Measurements from ENCODE around the gene RPTOR.
A peak's percentile ranks its signal among the peaks of the same experiment; 100 is the strongest.

Gene RPTOR

DNA sequence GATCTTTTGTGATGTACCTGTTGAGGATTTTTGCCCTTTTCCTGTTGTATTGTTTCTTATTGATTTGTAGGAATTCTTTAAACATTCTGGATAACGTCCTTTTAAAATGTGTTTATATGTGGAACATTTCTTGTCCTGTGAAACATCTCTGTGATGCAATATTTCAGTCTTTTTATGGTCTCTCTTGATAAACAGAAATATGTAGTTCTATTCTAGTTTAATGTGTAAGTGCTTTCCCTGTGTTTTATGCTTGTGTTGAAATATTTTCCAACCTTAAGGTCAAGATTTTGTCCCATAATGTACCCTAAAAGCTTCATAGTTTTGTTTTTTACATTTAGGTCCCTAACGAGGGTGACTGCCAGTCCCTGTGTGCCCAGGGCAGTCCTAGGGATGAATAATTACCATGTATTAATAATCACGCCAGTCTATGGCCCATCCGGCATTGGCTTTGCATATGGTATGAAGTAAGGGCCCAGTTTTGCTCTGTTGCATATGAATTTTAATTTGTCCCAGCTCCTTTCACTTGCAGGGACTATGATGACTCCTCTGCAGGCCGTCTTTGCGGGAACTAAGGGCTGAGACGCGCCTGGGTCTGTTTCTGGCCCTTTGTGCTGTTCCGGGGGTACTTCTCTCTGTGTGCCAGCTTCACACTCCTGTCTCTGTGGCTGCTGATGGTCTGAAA, 44.2 kb downstream of the RPTOR start:
- no peak for DNase-seq (ENCODE audit: low read depth)

DNA sequence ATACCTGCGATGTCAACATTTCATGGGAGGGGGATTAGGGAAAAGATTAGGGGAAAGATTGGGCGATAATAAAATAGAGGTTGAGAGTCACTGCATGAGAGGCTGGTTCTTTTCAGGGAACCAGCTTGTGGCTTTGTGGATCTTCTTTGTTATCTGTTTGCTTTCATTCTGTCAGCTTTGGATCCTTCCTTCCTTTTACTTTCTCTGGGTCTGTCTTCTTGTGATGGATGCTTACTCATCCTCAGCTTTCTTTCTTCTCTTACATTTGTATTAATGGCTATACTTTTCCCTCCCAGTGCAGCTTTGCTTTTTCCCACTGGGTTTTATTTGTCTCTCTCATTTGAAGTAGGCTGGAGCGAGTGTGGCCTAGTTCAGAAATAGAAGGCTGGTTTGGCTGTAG, 47.1 kb downstream of the RPTOR start:
- no peak for DNase-seq (ENCODE audit: low read depth)

DNA sequence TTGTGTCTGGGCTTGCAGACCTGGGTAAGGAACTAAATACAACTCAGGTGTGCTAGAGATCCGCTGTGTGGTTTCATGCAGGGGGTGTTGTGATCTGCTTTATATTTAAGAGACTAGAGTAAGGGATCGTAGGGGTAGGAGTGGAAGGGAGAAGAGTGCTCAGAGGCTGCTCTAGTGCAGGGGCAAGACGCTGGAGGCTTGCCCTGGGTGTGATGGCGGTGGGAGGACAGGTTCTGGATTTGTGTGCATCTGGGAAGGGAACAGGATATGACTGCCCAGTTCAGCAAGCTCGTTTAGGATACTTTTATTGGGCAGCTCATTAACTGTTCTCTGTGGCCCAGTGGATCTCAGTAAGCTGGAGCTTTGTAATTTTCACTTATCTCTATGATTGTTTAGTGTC, 47.6 kb downstream of the RPTOR start:
- no peak for DNase-seq (ENCODE audit: low read depth)

DNA sequence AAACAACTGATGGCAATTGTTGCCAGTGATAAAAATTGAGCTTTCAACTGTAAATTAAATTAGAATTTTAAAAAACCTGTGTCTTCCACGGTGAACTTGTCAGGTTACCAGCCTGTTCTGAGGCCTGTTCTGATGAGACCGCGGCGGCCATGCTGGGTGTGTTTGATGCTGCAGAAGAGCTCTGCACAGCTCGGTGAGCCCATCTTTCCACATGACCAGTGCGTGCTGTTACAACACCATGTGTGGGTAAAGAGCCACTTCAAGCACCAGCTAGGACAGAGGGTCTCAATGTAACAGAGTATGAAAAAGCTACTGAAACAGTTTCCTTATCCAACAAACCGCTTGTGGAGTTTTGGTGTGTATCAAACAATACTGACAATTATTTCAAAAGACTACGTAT, 48.5 kb downstream of the RPTOR start:
- no peak for DNase-seq (ENCODE audit: low read depth)

DNA sequence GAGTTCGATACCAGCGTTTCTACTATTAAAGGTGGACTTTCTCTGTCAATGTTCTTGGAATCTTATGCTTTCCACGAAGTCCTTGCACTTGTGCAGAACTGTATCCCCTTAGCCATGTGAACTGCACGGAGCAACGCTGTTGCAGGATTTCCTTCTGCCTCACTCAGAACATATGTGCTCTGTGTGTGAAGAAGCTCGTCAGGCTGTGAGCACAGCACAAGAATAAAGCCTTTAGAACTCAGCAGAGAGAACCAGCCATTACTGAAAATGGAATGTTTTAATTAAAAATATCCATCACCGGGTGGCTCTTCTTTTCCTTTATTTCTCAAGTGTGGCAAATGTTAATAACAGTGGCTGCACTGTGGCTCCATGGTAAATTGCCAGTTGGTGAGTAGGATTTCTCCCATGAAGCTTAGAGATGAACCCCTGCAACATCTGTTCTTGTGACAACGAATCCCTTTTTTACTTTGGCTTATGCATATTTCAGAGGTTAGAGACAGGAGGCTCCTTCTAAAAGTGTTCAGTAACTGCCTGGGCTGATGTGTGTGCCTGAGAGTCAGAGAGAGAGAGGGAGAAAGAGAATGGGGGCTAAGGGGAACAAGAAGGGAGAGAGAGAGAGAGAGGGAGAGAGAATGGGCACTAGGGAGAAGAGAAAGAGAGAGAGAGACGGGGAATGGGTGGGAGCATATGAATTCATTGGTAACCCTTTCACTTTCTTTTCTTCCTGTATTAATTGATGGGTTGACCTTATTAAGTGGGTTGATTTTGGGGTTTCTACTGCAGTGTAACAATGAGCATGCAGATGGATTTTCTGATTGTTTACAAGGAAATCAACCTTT, 50.0 kb downstream of the RPTOR start:
- no peak for DNase-seq (ENCODE audit: low read depth)

DNA sequence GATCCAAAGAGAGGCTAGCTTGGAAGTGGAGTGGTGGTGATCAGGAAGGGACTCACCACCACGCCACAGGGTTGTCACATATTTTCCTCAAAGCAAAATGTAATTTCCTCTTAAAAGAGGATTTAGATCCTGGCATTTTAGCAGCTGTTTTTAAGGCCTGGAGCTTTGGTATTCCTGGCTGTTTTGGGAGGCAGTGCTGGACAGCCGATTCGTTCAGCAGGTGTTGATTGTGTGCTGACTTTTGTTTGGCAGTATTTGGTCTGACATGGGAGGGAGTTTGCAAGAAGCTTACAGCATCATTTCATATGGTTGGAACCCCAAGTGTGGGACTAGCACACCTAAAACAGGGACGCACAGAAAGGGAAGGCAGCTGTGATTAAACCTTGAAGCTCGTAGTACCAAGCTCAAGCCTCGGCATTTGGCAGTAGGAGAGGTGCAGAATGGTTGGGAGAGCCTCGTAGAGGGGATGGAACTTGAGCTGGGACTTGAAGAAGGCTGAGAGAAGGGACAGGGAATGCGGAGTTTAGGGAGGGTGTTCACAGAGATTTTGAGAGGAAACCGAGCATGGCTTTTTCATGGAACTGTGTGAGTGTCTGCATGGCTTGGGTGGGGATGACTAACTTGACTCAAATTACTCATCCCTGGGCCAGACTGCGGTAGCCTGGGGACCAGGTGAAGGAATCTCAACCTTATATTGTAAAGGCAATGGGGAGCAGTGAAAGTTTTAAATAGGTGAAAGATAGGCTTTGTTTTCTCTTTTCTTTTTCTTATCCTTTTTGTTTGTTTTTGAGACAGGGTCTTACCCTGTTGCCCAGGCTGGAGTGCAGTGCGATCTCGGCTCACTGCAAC, 52.3 kb downstream of the RPTOR start:
- no peak for DNase-seq (ENCODE audit: low read depth)

DNA sequence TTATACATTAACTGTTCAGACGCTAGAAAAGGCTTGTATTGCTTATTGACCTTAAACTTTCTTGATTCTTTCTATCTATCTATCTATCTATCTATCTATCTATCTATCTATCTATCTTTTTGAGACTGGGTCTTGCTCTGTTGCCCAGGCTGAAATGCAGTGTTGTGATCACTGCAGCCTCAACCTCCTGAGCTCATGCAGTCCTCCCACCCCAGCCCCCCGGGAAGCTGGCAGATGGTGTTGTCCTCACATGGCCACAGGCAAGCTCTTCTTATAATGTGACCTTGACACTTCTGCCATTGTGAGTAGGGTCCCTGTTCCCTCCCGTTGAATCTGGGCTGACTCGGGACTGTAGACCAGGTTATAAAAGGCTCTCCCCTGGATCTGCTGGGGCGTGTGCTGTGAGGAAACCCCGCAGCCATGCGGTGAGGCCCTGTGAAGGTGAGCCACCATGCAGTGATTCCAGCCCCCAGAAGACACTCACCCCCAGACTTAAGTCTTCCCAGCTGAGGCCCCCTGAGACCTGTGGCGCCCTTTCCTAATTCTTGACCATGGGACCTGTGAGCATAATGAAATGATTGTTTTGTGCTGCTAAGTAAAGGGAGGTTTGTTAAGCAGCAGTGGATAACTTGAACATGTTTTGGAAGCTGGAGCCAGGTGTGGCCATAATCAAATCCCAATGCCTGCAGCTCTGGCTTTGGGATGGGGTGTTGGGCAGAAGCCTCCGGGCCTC, 54.3 kb downstream of the RPTOR start:
- DNase-seq (ENCODE audit: low read depth) = no peak

DNA sequence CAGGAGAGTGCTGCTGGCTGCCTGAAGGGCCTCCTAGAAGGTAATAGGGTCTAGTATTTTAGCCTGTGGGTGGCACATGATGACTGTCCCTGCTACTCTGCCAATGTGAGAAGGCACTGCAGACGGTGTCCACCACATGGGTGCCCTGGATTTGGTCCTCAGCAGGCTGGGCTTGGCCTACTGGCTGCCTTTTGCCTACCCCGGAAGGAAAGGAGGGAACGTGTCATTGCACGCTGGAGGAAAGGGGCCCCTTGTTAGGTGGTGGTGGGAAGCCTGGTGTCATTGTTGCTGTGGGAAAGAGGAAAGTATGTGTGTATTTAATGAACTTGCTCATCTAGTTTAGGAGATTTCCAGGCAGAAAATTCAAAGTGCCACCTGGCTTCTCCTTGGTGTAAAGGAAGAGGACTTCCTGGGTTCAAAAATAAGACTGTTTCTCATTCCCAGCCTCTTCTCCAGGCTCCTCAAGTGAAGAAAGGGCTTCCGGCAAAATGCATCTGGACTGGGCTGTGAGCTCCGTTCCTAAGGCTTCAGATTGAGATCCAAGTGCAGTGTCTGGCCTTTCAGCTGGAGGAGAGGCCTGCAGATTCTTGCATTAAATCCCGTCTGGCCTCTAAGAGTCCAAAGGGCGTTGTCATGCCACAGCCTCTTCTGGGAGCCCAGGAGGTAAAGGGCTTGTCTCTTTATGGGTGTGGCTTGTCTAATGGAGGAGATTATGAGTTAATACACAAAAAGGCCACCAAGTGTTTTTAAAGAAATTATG, 55.1 kb downstream of the RPTOR start:
- DNase-seq (ENCODE audit: low read depth) = peak; percentile 15

DNA sequence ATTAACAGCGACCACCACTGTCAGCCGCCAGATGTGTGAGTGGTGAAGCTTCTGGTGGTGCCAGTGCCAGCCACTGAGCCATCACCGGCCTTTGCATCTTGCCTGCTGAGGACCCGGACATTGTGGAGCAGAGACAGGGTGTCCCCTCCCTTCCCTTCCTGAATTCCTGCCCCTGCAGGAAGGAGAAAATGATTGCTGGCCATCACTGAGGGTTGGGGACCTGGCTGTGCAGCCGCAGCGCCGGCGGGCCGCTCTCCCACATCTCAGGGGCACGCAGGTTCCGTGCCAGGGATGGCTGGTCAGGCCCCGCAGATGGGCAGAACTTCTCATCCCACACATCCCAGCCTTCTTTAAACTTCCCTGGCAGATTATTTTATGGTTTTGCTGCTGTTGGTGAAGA, 56.5 kb downstream of the RPTOR start:
- DNase-seq (ENCODE audit: low read depth) = no peak

DNA sequence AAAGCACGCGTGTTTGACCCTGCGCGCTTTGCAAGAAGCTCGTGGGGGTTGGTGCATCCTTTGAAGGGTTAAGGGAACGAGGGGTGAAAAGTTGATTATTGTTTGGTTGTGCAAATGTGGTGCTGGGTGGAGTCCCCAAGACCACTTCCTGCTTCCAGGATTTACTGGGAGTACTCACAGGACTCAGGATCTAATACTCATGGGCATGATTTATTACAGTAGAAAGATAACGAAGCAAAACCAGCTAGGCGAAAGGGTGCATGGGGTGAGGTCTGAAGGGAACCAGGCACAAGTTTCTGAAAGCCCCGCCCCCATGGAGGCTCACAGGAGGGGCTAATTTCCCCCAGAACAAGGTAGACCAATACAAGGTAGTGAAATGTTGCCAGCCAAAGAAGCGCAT, 58.8 kb downstream of the RPTOR start:
- no peak for DNase-seq (ENCODE audit: low read depth)

DNA sequence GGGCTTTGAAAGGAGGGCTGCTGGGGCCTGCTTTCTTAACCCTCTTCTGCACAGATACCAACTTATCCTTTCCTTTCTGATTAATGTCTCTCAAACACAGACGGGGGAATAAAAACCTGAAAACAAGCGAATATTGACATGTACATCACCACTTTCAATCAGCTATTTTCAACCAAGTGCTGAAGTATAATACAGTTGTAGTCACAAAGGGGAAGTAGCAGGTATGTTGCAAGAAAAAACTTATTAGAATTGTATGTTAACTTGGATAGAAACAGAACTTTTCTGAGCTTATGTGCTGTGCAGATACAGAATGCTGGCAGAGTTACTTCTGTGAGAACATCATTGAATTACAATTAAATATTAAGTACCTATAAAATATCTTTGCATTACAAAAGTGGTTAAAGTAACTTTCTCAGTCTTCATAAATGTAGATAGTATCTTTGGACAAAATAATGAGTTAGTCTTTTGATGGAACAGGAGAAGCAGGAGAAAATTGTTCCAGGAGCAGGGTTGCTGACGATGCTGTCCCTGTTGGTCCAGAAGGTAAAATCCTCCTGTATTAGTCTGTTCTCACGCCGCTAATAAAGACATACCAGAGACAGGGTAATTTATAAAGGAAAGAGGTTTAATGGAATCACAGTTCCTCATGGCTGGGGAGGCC, 59.5 kb downstream of the RPTOR start:
- DNase-seq (ENCODE audit: low read depth) = no peak

DNA sequence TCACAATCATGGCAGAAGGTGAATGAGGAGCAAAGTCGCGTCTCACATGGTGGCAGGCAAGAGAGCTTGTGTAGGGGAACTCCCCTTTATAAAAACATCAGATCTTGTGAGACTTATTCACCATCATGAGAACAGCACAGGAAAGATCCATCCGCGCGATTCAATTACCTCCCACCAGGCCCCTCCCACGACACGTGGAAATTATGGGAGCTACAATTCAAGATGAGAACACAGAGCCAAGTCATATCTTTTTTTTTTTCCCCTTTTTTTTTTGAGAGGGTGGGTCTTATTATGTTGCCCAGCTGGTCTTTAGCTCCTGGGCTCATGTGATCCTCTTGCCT, 60.0 kb downstream of the RPTOR start:
- DNase-seq (ENCODE audit: low read depth) = no peak

DNA sequence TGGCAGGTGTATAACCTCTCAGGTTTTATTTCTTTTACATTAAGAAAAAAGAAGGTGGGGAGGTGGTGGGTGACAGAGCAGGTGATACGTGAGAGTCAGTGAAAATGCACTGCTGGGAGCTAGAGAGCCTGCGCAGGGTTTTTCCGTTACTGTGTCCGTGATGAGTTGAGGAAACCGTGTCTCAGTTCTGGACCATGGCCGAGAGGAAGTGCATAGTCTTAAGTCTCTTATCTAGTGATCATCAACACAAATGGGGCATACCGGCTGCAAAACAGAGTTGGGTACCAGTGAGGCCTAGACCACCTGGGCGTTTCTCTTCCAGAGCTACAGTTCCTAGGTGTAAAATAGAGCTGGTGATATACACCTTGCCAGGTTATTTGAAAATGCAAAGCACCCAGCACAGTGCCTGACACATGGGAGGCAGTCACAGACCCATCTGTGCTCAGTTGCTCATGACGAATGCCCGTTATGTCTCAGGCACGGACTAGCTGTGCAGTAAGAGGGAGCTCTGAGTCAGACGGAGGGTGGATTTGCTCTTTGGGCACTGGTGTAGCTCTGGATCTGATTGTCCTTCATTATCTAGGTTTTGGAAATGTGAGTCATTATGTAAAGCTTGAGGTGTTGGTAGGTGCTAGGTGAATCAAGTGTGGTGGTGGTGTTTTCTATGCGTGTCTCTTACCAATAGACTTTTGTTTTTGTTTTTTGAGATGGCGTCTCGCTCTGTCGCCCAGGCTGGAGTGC, 60.9 kb downstream of the RPTOR start:
- no peak for DNase-seq (ENCODE audit: low read depth)

DNA sequence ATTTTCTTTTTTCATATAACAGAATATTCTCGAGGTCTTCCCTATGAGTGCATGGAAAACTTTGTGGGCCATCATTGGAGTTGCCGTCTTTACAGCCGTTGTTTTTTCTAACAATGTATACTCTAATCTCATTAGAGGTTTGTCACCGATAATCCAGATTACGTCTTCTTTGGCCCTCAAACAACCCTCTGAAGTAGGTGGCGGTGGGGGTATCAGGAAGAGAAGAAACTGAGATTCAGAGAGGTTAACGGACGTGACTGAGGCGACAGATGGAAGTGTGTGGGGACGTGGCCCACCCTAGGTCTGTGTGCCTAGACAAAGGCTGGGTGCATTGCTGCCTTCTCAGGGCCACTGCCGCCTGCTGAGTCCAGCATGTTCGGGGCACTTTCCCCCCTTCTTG, 63.7 kb downstream of the RPTOR start:
- DNase-seq (ENCODE audit: low read depth) = no peak

DNA sequence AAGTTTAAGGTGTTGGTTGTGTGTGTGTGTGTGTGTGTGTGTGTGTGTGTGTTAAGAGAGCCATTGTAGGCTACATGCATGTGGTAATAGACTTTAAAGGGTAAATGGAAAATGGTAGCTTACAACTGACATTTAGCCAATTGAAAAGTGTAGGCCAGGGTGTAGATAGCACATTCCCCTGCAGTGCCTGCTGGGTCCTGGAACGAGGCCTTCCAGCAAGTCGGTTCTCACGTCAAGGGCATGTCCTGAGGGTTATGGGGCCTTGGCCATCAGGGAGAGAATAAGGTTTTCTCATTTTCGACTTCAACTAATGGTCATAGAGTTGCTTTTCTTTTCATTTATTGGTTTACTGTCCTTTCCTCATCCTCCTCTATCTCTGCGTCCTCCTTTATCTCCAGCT, 65.1 kb downstream of the RPTOR start:
- no peak for DNase-seq (ENCODE audit: low read depth)

DNA sequence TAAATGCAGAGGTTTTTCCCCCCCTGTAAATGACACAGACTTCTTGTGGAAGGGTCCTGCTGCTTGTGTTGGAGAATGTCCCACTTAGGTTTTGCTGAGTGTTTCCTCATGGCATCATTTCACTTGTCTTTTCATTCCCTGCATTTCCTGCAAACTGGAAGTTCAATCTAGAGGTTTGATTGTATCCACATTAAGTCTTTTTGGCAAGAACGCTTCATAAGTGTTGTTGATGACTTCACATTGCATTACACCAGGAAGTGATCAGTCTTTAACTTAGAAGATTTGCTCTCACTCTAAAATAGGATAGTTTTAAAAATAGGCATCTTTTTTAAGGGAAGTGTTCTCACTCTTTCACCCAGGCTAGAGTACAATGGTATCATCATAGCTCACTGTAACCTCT, 67.2 kb downstream of the RPTOR start:
- DNase-seq (ENCODE audit: low read depth) = no peak

DNA sequence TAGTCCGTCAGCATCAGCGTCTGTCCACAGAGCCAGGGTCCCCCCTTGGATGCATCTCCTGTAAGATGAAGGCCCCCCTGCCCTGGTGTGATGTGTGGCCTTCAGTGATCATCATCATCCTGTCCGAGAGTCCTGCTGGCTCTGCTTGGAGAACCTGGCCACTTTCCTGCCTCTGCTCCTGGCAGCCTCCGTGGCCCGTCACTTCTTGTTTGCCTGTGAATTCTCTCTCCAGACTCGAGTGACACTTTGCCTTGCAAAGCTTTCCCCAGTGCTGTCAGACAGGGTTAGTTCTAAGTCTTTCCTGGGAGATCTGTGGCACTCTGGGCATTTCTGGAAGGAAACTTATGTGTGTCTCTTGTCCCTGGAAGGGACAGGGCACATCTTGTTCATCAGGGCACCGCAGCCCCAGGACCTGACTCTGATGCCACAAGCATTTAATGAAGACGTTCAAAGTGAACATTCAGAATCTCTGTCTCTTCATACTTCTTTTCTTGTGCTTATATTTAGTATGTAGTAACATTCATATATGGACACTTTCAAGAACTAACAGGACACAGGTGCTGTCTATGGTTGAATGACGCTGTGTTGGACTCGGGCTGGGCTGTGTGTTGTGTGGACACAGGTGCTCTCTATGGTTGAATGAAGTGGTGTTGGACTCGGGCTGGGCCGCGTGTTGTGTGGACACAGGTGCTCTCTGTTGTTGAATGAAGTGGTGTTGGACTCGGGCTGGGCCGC, 68.5 kb downstream of the RPTOR start:
- no peak for DNase-seq (ENCODE audit: low read depth)

DNA sequence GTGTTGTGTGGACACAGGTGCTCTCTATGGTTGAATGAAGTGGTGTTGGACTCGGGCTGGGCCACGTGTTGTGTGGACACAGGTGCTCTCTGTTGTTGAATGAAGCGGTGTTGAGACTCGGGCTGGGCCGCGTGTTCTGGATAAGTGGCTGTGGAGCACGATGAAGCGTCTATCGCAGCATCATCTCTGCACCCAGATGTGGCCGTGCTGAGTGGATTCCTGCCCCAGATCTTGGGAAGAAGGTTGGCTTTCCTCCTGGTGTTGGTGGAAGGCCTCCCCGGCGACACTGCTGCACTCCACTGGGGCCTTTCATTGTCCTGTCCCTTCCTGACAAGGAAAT, 69.1 kb downstream of the RPTOR start:
- no peak for DNase-seq (ENCODE audit: low read depth)

DNA sequence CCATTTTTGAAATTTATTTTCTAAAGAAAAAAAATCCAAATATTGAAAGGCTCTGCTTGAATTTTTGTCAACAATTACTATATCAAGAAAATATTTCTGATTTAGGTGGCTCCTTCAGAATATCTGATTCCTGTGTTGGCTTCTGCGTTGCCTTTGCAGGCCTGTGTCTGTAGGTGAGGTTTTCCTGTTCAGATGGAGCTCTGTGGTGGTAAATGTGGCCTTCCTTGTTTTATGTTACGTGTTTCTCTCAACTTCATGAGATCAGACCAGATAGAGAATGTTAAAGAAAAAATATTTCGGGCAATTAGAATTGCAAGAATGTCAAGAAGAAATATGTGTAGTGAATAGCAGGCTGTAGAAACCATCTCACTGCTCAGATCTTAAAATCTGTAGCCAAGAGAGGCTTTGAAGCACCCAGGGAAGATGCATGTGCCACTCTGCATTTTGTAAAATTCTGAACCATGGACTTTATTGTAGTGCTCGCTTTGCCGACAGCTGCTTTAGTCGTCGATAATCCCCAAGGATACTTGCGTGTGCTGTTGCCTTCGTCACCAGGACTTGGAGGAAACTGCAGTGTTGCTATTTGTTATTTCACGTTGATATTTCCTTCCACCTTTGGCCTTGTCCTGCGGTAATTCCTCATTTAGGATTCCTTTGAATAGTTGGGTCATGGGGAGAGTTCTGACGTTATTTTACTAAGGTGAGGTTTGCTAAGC, 69.9 kb downstream of the RPTOR start:
- no peak for DNase-seq (ENCODE audit: low read depth)
